HG03457 (cell line): ENCODE data around the gene UCN2.

Source experiments
- ATAC-seq: cut with Tn5 transposase; IDR thresholded peaks from one replicate; pipeline ENCODE4 v1.9.1; 2021; ENCODE audit warnings: moderate number of reproducible peaks; ENCODE audit not compliant: unreplicated experiment

The UCN2 gene, protein sequence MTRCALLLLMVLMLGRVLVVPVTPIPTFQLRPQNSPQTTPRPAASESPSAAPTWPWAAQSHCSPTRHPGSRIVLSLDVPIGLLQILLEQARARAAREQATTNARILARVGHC

DNA sequence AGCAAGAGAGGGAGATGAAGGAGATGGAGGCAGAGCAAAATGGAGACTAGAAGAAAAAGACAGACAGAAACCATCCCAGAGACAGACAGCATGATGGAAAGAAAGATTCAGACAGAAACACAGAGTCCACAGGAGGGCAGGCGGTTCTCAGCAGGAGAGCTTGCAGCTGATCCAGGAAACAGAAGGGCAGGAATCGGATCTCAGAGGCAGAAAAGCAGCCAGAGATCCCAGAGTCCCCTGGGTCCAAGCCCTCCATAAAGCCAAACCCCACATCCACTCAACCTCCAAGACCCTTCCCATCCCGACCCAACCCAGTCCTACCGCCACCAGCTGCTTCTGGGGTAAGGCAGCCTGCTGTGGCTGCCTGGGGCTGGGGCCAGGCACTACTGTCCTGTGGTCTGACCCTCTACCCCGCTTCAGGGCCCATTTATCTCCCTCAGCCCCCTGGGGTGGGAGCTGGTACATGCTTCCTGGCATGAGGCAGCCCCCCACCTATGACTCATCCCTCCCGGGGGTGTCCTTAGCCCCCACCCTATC, at the start of gene UCN2:
Gene UCN2 (minus strand): TSS at position 400 of the 537 bp plus-strand sequence. CDS start 657 bp downstream, outside the sequence.
- ATAC-seq = no peak

DNA sequence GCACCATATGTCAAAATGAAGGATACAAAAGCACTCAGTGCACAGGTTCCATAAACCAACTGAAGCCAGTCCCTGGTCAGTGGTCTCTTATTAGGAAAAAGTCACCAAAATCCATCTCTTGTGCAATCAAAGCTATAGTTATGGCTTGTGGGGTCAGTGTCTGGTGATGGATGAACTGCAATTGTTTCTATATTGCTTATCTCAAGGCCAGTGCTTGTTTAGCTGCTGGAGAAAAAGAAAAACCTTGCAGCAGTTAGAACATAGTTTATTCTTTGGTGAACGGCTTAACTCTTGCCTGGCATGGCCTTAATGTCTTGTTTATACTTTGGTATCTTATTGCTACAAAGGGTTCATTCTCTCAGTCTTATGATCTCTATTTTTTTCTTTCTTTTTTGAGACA, 48.7 kb upstream of the UCN2 start:
- no peak for ATAC-seq

DNA sequence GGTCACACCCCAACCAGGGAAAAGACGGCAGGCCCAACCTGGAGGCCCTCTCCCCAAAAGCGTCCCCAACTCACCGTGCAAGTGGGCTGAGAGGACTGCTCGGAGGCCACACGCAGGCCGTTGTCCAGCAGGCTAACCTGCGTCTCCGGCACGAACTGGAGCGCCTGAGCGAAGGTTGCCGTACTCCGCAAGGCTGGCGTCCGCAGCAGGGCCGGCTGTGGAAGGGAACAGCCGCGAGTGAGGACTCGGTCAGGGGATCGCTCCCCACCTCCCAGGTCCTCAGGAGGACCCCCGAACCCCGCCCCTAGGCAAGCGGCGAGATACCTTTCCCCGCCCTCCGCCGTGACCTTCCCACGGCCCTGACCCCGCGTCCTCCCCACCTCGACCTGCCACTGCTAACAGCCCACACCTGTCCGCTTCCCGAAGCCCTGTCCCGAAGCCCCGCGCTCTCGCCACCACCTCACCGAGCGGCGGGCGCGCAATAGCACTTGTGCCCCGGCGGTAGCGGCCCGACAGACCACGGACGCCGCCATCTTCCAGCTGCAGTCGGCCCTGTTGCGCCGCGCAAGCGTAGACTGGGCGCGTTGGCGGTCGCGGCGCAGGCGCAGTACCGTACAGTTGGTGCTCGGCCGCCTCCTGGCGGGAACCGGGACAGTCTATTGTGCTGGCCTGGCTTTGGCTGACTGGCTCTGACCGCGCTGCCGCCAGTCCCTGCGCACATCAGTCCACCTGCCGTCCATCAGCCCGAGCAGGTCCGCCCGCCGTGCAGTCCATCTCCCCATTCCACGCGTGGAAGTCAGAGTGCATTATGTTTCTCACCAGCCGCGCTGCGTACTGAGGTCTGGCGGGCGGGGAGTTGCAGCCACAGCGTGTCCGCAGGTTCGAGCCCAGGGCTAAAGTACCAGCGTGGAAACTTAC, 45.8 kb upstream of the UCN2 start, which contains the start of gene UQCRC1:
Gene UQCRC1 (minus strand): TSS at position 559 of the 918 bp plus-strand sequence. CDS start 26 bp downstream, at position 533.
- peak; percentile 90 for ATAC-seq

DNA sequence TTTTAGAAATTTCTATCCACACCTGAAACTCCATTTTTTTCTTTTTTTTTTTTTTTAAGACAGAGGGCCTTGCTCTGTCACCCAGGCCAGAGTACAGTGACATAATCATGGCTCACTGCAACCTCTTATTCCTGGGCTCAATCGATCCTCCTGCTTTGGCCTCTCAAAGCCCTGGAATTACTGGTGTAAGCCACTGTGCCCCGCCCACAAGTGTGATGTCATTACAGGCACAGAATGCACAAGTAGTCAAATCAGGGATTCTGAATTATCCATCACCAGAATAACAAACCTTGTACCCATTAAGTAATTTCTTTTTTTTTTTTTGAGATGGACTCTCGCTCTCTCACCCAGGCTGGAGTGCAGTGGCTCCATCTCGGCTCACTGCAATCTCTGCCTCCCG, 43.9 kb upstream of the UCN2 start:
- ATAC-seq = no peak

DNA sequence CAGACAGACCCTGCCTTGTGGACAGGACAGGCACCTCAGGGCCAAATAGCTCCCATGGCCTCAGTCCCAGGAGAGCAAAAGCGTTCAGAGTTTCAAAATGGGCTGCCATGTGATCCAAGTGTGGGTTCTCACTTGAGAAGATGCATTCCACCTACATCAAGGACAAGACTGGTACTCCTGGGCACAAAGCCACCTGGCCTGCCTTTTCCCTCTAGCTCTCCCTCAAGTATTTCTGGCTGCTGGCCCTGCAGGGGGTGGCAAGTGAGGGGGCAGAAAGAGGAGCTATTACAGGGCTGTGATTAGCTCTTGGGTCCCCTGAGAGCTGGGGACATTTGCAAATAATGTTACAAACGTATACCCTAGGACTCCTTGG, 38.0 kb upstream of the UCN2 start:
- no peak for ATAC-seq

DNA sequence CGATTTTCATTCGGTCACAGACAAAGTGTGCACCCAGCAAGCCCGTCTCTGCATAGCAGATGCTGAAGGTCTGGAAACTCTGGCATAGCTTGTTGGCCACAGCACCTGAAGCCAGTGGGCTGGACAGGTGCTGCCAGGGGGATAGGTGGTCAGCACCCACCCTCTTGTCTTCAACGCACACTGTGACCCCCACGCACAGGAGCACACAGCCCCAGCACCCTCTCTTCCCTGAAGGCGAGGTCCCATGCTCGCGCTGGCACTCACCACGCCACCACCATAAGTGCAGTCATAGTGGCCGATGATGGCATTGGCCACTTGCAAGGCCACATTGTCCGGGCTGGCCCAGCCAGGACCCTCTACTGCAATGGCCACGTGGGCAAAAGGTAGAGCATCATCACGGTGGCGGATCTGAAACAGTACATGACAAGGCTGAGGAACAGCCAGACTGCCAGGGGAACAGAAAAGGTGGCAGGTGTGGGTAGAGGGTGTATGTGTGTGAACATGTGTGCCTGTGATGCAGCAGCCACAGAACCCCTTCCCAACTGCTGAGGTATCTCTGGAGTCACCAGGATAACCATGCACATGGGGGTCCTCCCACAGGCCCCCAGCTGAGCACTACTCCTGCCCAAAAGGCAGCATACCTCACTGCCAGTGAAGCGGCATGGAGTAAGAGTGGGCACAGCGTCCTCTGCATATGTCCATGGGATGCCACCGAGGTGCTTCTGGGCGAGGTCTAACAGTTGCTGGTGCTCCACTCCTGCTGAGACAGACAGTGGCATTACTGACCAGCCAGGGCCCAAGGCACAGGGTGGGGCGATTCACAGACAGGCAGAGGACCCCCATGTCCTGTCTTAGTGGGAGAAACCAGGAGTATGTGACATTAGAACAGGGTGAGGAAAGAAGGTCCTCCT, 37.4 kb upstream of the UCN2 start:
- ATAC-seq = no peak

- ATAC-seq = no peak
Observed at GRCh38 chr3:48599509-48600285, 36.1 kb upstream of the UCN2 start.

GRCh38 chr3:48599077-48599501, 35.5 kb upstream of the UCN2 start:
- ATAC-seq = no peak

- ATAC-seq = no peak
Observed at GRCh38 chr3:48598323-48599076, 34.9 kb upstream of the UCN2 start.

GRCh38 chr3:48597408-48597800, 33.8 kb upstream of the UCN2 start:
- ATAC-seq = no peak

- ATAC-seq = no peak
Observed at GRCh38 chr3:48596676-48597407, 33.3 kb upstream of the UCN2 start.

GRCh38 chr3:48596157-48596556, 32.6 kb upstream of the UCN2 start:
- no peak for ATAC-seq

DNA sequence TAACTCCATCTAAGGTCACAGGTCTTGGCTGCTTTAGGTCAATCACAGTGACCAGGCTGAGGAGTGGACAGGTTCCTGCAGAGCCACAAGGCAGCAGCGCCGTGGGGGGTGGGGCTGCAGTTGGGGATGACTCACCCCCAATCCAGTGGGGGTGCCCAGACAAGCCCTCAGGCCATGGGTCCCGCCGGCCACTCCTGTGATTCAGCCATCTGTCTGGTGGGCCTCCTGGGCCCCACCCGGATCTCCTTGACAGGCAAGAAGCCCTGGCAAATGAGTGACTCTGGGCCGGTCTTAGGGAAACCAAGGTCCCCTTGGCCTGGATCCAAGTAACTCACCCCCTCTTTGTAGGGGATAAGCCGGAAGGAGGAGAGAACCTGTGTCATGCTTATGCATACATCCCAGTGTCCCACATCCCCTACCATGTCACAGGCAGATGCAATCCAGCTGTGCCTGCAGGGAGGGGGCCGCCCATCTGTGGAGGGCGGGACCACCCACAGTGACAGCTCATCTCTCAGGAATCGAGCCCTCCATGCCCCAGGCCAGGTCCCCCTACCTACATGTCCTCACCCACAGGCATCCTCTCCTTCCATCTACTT, 32.0 kb upstream of the UCN2 start:
- ATAC-seq = no peak

- ATAC-seq = no peak
Observed at GRCh38 chr3:48595075-48595525, 31.5 kb upstream of the UCN2 start, which contains the start of gene COL7A1. COL7A1 (minus strand) TSS chr3:48595329; CDS start chr3:48595159, 170 bp downstream.

- ATAC-seq = no peak
Observed at GRCh38 chr3:48594417-48595049, 31.0 kb upstream of the UCN2 start.

DNA sequence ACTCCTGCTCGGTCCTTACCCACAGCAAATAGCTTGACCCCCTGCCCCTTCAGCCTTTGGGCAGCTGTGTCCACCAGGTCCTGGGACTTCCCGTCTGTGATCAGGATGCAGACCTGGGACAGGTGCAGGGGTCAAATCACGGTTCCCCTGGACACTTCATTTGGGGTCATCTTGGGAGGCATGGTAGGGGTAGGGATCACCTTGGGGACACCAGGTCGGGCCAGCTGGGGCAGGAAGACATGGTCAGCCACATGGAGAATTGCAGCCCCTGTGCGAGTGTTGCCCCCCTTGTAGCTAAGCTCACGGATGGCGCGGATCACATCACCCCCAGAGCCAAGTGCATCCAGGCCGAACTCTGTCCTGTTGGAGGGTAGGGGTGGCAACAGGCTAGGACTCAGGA, 29.8 kb upstream of the UCN2 start:
- ATAC-seq = no peak

DNA sequence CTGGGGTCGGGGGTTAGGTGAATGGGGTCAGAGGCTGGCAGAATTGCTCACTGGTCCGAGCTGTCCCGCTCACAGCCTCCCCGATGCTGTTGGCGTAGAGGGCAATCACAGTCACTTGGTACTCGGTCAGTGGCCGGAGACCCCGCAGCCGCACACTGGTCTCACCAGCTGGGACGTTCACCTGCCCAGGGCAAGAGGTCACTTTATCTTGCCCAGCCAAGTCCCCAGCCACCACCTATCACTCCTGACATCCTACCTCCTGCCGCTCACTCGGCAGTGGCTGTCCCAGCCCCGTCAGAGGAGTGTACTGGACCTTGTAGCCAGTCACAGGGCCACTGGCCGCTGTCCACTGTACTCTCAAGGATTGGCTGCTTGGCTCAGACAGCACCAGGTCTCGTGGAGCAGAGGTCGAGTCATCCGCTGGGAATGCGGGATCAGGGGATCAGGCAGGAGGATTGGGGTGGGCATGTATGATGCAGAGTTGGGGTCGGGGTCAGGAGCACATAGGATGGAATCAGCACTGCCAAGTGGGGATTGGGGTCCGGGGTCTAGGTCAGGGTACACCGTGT, 29.0 kb upstream of the UCN2 start:
- ATAC-seq = no peak
